BLaER1 (cell line): ENCODE results near the gene MAMDC2.

Source experiments
- H3K27ac ChIP-seq: shearing (Covaris generic); formaldehyde crosslinking; 2 replicates; pipeline ENCODE4 v1.8.1; 2022
- H3K27me3 ChIP-seq: shearing (Covaris generic); formaldehyde crosslinking; 2 replicates; pipeline ENCODE4 v1.8.1; 2022
- H3K36me3 ChIP-seq: shearing (Covaris generic); formaldehyde crosslinking; 2 replicates; pipeline ENCODE4 v1.8.1; 2022
- H3K4me1 ChIP-seq: shearing (Covaris generic); formaldehyde crosslinking; 2 replicates; pipeline ENCODE4 v1.8.1; 2022
- H3K4me2 ChIP-seq: shearing (Covaris generic); formaldehyde crosslinking; 2 replicates; pipeline ENCODE4 v1.8.1; 2022
- H3K4me3 ChIP-seq: shearing (Covaris generic); formaldehyde crosslinking; 2 replicates; pipeline ENCODE4 v1.8.1; 2022
- H3K9ac ChIP-seq: shearing (Covaris generic); formaldehyde crosslinking; 2 replicates; pipeline ENCODE4 v1.8.1; 2022
- H3K9me3 ChIP-seq: shearing (Covaris generic); formaldehyde crosslinking; 2 replicates; pipeline ENCODE4 v1.8.1; 2022
- H4K20me1 ChIP-seq: shearing (Covaris generic); formaldehyde crosslinking; 2 replicates; pipeline ENCODE4 v1.8.1; 2022
- Cebpa-rat ChIP-seq: shearing (Covaris generic); IDR thresholded peaks from 2 replicates; pipeline ENCODE4 v1.8.1; 2022

The MAMDC2 gene

GRCh38 chr9:70011366-70011765 lies 32.3 kb upstream of the MAMDC2 start:
- no peaks in the 10 kb centered on the region for H3K27me3 ChIP-seq
- no peak overlapping the region for H3K9ac ChIP-seq
- H4K20me1 ChIP-seq: no peaks in the 10 kb centered on the region
- H3K4me2 ChIP-seq: no peak overlapping the region
- no peak for TF ChIP-seq Cebpa-rat
- no peaks in the 10 kb centered on the region for H3K9me3 ChIP-seq
- peaks cover 10% of the 10 kb centered on the region; the same call in 1 of the 2 replicates for H3K4me1 ChIP-seq
- H3K36me3 ChIP-seq: no peaks in the 10 kb centered on the region
- no peak overlapping the region for H3K4me3 ChIP-seq
- no peak overlapping the region for H3K27ac ChIP-seq

GRCh38 chr9:70012569-70012968 lies 31.1 kb upstream of the MAMDC2 start:
- H3K4me1 ChIP-seq: peaks cover 10% of the 10 kb centered on the region; the same call in 1 of the 2 replicates
- no peaks in the 10 kb centered on the region for H3K9me3 ChIP-seq
- no peak for TF ChIP-seq Cebpa-rat
- no peaks in the 10 kb centered on the region for H3K36me3 ChIP-seq
- no peak overlapping the region for H3K9ac ChIP-seq
- H4K20me1 ChIP-seq: no peaks in the 10 kb centered on the region
- H3K27me3 ChIP-seq: no peaks in the 10 kb centered on the region
- no peak overlapping the region for H3K4me3 ChIP-seq
- H3K4me2 ChIP-seq: no peak overlapping the region
- H3K27ac ChIP-seq: no peak overlapping the region

DNA sequence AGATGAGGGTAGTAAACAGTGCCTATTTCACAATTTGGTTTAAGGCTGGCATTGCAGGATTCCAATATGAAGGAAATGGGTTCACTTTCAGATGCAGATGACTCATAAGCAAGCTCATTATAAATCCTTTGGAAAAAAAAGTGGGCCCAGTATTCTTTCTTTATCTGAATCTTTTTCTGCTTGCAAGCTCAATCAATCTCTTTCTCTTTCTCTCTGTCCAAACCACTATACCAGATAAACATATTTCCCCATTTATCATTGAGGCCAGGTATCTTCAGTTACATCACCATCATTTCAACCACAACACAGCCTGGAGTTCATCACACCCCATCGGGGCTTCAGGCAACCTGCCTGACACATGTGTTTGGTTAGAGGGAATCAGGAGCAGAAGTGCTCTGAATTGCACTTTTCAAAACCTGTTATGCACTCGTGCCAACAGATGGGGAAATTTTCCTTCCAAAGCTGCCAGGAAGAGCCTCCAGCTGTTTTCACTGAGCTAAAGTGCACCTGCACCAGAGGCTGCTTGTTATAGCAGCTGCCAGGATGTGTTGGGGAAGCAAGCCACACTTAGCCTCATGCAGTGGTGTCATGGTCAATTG lies 30.0 kb upstream of the MAMDC2 start:
- no peak overlapping the region for H3K27ac ChIP-seq
- no peak overlapping the region for H3K4me3 ChIP-seq
- H3K36me3 ChIP-seq: no peaks in the 10 kb centered on the region
- H4K20me1 ChIP-seq: no peaks in the 10 kb centered on the region
- no peak overlapping the region for H3K9ac ChIP-seq
- no peaks in the 10 kb centered on the region for H3K9me3 ChIP-seq
- H3K4me2 ChIP-seq: no peak overlapping the region
- H3K4me1 ChIP-seq: peaks cover 8% of the 10 kb centered on the region; the same call in 1 of the 2 replicates
- TF ChIP-seq Cebpa-rat: no peak
- no peaks in the 10 kb centered on the region for H3K27me3 ChIP-seq

GRCh38 chr9:70015099-70015498 lies 28.5 kb upstream of the MAMDC2 start:
- Histone ChIP-seq H4K20me1 (no peaks in the 10 kb centered on the region), H3K9me3 (no peaks in the 10 kb centered on the region), H3K9ac (no peak overlapping the region), H3K36me3 (no peaks in the 10 kb centered on the region), H3K4me2 (no peak overlapping the region), H3K4me1 (no peaks in the 10 kb centered on the region), H3K27me3 (no peaks in the 10 kb centered on the region), H3K27ac (no peak overlapping the region), H3K4me3 (no peak overlapping the region)
- no peak for TF ChIP-seq Cebpa-rat

DNA sequence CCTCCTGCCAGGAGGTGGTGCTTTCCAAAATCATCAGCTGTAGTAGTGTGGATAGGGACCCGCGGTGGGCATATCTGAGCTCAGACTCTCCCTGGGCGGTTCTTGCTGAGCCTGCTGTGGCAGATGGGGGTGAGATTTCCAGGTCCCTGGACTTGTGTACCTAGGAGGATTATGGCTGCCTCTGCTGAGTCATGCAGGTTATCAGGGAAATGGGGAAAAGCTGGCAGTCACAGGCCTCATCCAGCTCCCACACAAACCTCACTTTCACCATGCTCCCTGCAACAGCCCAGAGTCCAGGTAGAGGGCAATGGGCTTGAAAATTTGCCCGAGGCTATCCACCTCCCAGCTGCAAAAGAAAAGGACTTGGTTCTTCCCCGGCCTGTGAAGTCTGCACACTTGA lies 23.4 kb upstream of the MAMDC2 start:
- no peaks in the 10 kb centered on the region for H3K36me3 ChIP-seq
- H3K27ac ChIP-seq: no peak overlapping the region
- H3K9ac ChIP-seq: no peak overlapping the region
- H3K4me1 ChIP-seq: no peaks in the 10 kb centered on the region
- H4K20me1 ChIP-seq: no peaks in the 10 kb centered on the region
- peaks cover 10% of the 10 kb centered on the region for H3K9me3 ChIP-seq
- H3K4me2 ChIP-seq: no peak overlapping the region
- no peak for TF ChIP-seq Cebpa-rat
- no peak overlapping the region for H3K4me3 ChIP-seq
- H3K27me3 ChIP-seq: no peaks in the 10 kb centered on the region

DNA sequence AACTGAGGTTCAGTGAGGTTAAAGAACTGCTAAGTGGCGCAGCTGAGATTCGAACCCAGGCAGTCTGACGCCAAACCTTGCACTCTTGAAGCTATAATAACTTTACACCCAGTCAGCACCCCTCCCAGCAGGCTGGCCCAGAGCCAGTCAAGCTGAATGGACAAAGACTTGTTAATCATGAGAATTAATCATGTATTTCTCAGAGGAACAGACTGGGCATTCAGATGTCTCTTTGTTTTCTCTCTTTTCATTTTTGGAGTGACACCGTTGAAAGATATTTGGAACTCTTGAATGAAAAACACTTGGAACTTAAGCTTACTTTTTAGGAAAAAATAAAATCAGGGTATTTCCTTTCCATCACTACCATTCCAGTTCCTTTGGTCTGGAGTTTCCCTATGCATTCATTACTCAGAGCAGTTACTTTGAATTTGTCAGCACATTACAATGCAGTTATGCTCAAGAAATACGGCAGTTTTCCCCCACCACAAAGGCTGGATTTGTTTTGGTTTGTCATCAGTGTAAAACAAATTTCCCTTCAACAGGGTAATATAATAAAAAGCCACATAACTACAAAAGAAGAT lies 22.6 kb upstream of the MAMDC2 start:
- no peaks in the 10 kb centered on the region for H3K27me3 ChIP-seq
- no peak overlapping the region for H3K4me2 ChIP-seq
- peaks cover 19% of the 10 kb centered on the region for H3K9me3 ChIP-seq
- H3K4me1 ChIP-seq: no peaks in the 10 kb centered on the region
- H3K4me3 ChIP-seq: no peak overlapping the region
- H3K36me3 ChIP-seq: no peaks in the 10 kb centered on the region
- no peak for TF ChIP-seq Cebpa-rat
- no peak overlapping the region for H3K9ac ChIP-seq
- no peaks in the 10 kb centered on the region for H4K20me1 ChIP-seq
- no peak overlapping the region for H3K27ac ChIP-seq

- Histone ChIP-seq H3K4me3 (no peak overlapping the region), H3K27me3 (no peaks in the 10 kb centered on the region), H4K20me1 (no peaks in the 10 kb centered on the region), H3K9me3 (peaks cover 22% of the 10 kb centered on the region), H3K36me3 (no peaks in the 10 kb centered on the region), H3K4me1 (peaks cover 8% of the 10 kb centered on the region; the same call in 1 of the 2 replicates), H3K9ac (no peak overlapping the region), H3K27ac (no peak overlapping the region), H3K4me2 (no peak overlapping the region)
- TF ChIP-seq Cebpa-rat: no peak
These were observed 15.4 kb upstream of the MAMDC2 start for GRCh38 chr9:70028287-70028686.

DNA sequence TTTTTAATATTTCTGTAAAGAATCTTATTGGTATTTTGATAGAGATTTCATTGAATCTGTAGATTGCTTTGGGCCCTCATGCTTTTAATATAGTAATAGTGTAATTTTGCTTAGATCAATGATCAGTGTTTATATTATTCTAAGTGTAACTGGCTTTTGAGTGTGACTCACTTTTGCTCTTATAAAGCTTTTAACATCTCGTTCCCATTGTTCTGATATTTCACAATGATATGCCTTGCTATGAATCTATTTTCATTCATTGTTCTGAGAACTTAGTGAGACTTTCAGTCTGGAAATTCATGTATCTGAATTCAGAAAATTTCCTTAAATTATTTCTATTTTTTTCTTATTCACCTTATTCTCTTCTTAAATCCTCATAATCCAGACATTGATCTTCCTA lies 13.5 kb upstream of the MAMDC2 start:
- no peak overlapping the region for H3K4me3 ChIP-seq
- H3K9me3 ChIP-seq: peaks cover 12% of the 10 kb centered on the region
- no peak overlapping the region for H3K9ac ChIP-seq
- H3K27me3 ChIP-seq: no peaks in the 10 kb centered on the region
- H3K4me1 ChIP-seq: peaks cover 8% of the 10 kb centered on the region; the same call in 1 of the 2 replicates
- H3K36me3 ChIP-seq: no peaks in the 10 kb centered on the region
- TF ChIP-seq Cebpa-rat: no peak
- no peak overlapping the region for H3K27ac ChIP-seq
- no peak overlapping the region for H3K4me2 ChIP-seq
- H4K20me1 ChIP-seq: no peaks in the 10 kb centered on the region

GRCh38 chr9:70031141-70031545 lies 12.5 kb upstream of the MAMDC2 start:
- Histone ChIP-seq H3K9ac (no peak overlapping the region), H3K9me3 (0 out of 2 replicates have a peak, but pooled peaks cover 3% of the 10 kb centered on the region), H3K27ac (no peak overlapping the region), H3K4me2 (no peak overlapping the region), H3K4me3 (no peak overlapping the region), H3K27me3 (no peaks in the 10 kb centered on the region), H3K36me3 (no peaks in the 10 kb centered on the region), H3K4me1 (peaks cover 8% of the 10 kb centered on the region; the same call in 1 of the 2 replicates), H4K20me1 (no peaks in the 10 kb centered on the region)
- no peak for TF ChIP-seq Cebpa-rat

DNA sequence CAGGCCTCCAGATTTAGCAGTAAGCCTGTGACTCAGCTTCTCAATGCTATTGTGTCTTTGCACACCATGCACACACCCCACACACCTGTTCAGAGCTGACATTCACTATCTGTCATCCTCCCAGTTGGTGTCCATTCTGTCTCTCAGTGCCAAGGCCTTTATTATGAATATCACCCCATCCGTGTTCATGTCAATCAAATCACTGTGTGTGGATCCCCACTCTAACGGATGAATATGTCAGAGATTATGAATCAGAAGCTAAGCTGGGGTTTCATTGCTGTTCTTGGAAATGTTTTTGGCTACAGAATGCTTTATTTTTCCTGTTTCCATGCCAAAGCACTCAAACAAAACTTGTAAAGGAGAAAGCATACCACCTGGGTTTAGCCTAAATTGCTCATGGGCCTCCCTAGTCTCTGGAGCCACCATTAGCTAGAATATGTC lies 9.4 kb upstream of the MAMDC2 start:
- Histone ChIP-seq H3K36me3 (no peaks in the 10 kb centered on the region), H4K20me1 (no peaks in the 10 kb centered on the region), H3K9me3 (no peaks in the 10 kb centered on the region), H3K9ac (no peak overlapping the region), H3K27me3 (no peaks in the 10 kb centered on the region), H3K4me3 (no peak overlapping the region), H3K4me2 (no peak overlapping the region), H3K27ac (no peak overlapping the region), H3K4me1 (peaks cover 8% of the 10 kb centered on the region; the same call in 1 of the 2 replicates)
- TF ChIP-seq Cebpa-rat: no peak
